ENCODE results near the gene SHMT1.
"Not testable (repeated sequence)": the region's sequence is repeated elsewhere in the genome, so short reads cannot be mapped to it uniquely, and the experiment has no call there.

The SHMT1 gene

DNA sequence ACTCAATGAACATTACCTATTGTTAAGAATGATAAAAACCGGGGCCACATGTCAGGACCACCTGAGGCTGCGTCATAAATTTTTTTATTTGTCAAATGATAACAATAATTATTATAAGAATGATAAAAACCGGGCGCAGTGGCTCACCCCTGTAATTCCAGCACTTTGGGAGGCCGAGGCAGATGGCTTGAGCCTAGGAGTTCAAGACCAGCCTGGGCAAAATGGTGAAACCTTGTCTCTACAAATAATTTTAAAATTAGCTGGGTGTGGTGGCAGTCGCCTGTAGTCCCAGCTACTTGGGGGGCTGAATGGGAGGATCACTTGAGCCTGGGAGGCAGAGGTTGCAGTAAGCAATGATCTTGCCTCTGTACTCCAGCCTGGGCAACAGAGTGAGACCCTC is 816 bp upstream of the SHMT1 start:
- H3K9me3 Mint-ChIP-seq: no peaks in the 10 kb centered on the region
- H3K4me3 Mint-ChIP-seq: no peak overlapping the region
- ATAC-seq (ENCODE audit: low read depth) (no peak), DNase-seq (ENCODE audit: low spot score in 2 of 2) (no peak)
- peaks cover 2% of the 10 kb centered on the region for H3K27me3 Mint-ChIP-seq
- no peak overlapping the region for H3K27ac Mint-ChIP-seq
- peaks cover 12% of the 10 kb centered on the region for H3K4me1 Mint-ChIP-seq
- H3K36me3 Mint-ChIP-seq: no peaks in the 10 kb centered on the region

DNA sequence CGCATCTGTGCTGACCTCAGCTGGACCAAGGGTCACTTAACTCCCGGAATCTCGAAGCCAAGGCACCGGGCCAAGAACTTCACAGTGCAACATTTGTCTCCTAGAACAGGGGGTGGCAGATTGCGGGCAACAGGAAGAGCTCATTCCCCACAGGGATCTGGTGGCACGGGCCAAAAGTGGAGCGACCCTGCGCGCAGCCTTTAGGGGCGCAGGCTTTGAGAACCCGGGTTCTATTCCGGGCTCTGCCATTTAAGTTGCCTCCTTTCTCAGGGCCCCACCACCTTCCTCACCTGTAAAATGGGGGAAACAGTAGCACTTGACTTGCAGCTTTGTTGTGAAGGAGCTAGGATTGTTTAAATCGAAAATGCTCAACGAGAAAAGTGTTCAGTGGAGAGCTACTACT is 651 bp downstream of the SHMT1 start:
- peaks cover 12% of the 10 kb centered on the region for H3K4me1 Mint-ChIP-seq
- no peaks in the 10 kb centered on the region for H3K27me3 Mint-ChIP-seq
- no peaks in the 10 kb centered on the region for H3K36me3 Mint-ChIP-seq
- H3K9me3 Mint-ChIP-seq: no peaks in the 10 kb centered on the region
- no peak for DNase-seq (ENCODE audit: low spot score in 2 of 2)
- peak overlapping the region; percentile 11 for H3K27ac Mint-ChIP-seq
- peak overlapping the region; percentile 98 for H3K4me3 Mint-ChIP-seq
- no peak for ATAC-seq (ENCODE audit: low read depth)

DNA sequence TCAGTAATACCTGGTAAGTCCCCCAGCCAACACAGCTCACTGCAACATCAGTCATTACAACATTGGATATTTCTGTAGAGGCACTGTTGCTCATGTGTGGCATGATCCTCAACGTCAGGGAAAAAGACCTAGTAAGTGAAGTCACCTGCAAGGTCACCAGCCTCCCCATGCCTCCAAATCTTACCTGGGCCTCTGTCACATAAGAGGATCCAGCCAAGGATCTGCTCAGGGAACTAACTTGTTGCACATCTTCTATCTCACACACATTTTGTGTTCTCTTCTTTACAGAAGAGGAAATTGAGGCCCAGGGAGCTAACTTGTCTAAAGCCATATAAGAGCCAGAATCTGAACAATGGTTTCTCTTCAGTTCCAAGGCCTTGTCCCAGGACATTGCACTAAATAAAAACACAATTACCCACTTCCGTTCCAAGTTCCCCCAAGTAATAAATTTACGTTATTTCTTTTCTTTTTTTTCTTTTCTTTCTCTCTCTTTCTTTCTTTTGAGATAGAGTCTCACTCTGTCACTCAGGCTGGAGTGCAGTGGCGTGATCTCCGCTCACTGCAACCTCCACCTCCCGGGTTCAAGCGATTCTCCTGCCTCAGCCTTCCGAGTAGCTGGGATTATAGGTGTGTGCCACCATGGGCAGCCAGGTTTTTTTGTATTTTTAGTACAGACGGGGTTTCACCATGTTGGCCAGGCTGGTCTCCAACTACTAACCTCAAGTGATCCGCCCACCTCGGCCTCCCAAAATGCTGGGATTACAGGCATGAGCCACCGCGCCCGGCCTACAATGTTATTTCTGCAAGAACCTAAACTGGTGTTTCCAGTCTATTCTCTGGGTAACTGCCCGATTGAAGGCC is 1.3 kb downstream of the SHMT1 start:
- Mint-ChIP-seq H3K27me3 (no peaks in the 10 kb centered on the region), H3K4me1 (peaks cover 12% of the 10 kb centered on the region), H3K27ac (no peak overlapping the region), H3K9me3 (no peaks in the 10 kb centered on the region), H3K36me3 (no peaks in the 10 kb centered on the region), H3K4me3 (peak overlapping the region; percentile 98)
- ATAC-seq (ENCODE audit: low read depth) (no peak), DNase-seq (ENCODE audit: low spot score in 2 of 2) (no peak)

DNA sequence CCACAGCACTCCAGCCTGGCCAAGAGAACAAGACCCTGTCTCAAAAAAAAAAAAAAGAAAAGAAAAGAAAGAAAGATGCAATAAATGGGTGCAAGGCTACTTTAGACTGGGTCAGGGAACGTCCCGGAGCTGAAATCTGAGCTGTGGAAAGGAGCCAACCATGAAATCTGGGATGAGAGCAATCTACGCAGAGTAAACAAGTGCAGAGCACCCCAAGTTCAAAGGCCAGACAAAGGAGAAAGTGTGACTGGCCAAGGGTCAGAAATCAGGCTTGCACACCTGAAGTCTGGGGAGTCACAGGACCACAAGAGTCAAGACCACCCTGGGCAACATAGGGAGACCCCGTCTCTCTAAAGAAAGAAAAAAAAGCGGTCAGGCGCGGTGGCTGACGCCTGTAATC is 2.8 kb downstream of the SHMT1 start:
- no peak for ATAC-seq (ENCODE audit: low read depth)
- Mint-ChIP-seq H3K4me3 (no peak overlapping the region), H3K27ac (no peak overlapping the region)

DNA sequence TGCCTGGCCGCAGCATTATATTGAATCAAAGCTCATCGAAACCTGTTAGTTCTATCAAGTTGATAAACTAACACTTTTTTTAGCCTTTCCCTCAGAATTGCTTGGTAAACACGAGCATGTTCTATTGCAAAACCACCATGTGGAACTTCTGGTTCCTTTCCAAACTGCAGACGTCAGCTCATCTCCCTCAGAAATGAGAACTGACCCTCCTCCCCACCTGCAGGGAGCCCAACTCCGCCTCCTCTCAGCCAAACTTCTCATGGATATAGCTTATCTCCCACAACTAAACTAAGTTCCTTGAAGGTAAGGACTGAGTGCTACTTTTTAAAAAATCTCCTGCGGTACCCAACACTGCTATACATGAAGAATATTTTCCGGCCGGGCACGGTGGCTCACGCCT is 6.7 kb downstream of the SHMT1 start:
- DNase-seq (ENCODE audit: low spot score in 2 of 2): no peak
- H3K9me3 Mint-ChIP-seq: no peaks in the 10 kb centered on the region
- H3K27me3 Mint-ChIP-seq: no peaks in the 10 kb centered on the region
- no peak overlapping the region for H3K4me3 Mint-ChIP-seq
- no peak for ATAC-seq (ENCODE audit: low read depth)
- no peaks in the 10 kb centered on the region for H3K4me1 Mint-ChIP-seq
- H3K36me3 Mint-ChIP-seq: peaks cover 14% of the 10 kb centered on the region
- H3K27ac Mint-ChIP-seq: no peak overlapping the region

More for the DNA sequence above, 2.8 kb downstream of the SHMT1 start:
- Mint-ChIP-seq H3K9me3 (no peaks in the 10 kb centered on the region), H3K36me3 (peaks cover 3% of the 10 kb centered on the region), H3K4me1 (peaks cover 12% of the 10 kb centered on the region), H3K27me3 (no peaks in the 10 kb centered on the region)
- DNase-seq (ENCODE audit: low spot score in 2 of 2): no peak

DNA sequence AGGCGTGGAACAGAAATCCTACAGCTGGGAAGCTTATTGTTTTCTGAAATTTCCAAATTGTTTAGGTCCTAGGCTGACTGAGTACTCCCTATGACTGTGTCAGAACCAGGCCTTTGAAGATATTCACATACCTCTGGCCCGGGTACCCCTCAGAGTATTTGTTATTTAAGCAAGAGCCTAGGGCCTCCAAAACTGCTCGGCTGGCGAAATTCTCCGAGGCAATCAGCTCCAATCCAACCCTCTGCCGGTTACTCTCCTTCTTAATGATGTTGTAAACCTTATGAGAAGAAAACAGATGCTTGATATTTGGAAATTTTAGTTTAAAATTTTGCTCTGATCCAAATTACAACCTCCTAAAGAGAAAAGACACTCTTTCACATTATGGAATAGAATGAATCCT is 9.8 kb downstream of the SHMT1 start:
- Mint-ChIP-seq H3K36me3 (peaks cover 14% of the 10 kb centered on the region), H3K27ac (no peak overlapping the region), H3K4me1 (no peaks in the 10 kb centered on the region), H3K4me3 (no peak overlapping the region), H3K27me3 (no peaks in the 10 kb centered on the region), H3K9me3 (no peaks in the 10 kb centered on the region)
- no peak for DNase-seq (ENCODE audit: low spot score in 2 of 2)
- no peak for ATAC-seq (ENCODE audit: low read depth)

DNA sequence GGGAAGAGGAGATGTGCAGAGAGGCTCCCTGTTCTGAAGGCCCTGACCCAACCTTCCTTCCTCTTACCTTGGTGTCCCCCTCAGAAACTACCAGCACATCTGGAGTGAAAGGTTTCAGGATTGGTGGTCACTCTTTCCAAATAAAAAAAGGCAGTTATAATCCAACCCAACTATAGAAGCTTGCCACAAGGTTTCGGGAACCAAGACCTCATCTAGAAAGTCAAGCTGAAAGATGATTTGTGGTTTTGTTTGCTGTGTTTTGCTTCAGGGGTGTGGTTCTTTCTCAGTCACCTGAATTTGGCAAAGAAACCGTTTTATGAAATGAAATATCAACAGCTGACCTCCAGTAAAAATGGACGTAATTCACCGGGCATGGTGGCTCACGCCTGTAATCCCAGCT is 19.3 kb downstream of the SHMT1 start:
- ATAC-seq (ENCODE audit: low read depth) (no peak), DNase-seq (ENCODE audit: low spot score in 2 of 2) (no peak)
- Mint-ChIP-seq H3K4me3 (no peak overlapping the region), H3K27ac (no peak overlapping the region), H3K9me3 (no peaks in the 10 kb centered on the region), H3K4me1 (no peaks in the 10 kb centered on the region), H3K36me3 (peaks cover 19% of the 10 kb centered on the region), H3K27me3 (no peaks in the 10 kb centered on the region)

DNA sequence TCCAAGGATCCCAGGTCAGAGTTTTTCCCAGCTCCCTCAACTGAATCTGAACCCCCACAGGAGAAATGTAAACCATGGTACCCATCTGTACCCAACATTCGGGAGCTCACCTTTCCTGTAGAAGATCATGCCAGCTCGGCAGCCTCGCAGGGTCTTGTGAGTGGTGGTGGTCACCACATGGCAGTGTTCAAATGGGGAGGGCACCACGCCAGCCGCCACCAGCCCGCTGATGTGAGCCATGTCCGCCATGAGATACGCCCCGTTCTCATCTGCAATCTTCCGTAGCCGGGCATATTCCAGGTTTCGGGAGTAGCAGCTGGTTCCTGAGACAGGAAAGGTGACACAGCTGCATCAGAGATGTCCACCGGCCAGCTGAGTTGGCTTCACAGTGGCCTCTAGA is 23.4 kb downstream of the SHMT1 start:
- no peak overlapping the region for H3K4me3 Mint-ChIP-seq

DNA sequence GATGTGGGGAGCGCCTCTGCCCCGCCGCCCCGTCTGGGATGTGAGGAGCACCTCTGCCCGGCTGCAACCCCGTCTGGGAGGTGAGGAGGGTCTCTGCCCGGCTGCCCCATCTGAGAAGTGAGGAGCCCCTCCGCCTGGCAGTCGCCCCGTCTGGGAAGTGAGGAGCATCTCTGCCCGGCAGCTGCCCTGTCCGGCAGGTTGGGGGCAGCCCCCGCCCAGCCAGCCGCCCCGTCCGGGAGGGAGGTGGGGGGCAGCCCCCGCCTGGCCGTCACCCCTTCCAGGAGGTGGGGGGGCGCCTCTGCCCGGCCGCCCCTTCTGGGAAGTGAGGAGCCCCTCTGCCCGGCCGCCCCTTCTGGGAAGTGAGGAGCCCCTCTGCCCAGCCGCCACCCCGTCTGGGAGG is 25.2 kb downstream of the SHMT1 start:
- H3K4me3 Mint-ChIP-seq; DNase-seq (ENCODE audit: low spot score in 2 of 2); H3K9me3 Mint-ChIP-seq; H3K4me1 Mint-ChIP-seq; H3K27ac Mint-ChIP-seq; H3K27me3 Mint-ChIP-seq; H3K36me3 Mint-ChIP-seq; ATAC-seq (ENCODE audit: low read depth): not testable (repeated sequence)

More for the DNA sequence above, 23.4 kb downstream of the SHMT1 start:
- H3K27me3 Mint-ChIP-seq: no peaks in the 10 kb centered on the region
- ATAC-seq (ENCODE audit: low read depth): no peak
- no peak for DNase-seq (ENCODE audit: low spot score in 2 of 2)
- H3K27ac Mint-ChIP-seq: no peak overlapping the region
- H3K9me3 Mint-ChIP-seq: no peaks in the 10 kb centered on the region
- peaks cover 9% of the 10 kb centered on the region for H3K36me3 Mint-ChIP-seq
- no peaks in the 10 kb centered on the region for H3K4me1 Mint-ChIP-seq

DNA sequence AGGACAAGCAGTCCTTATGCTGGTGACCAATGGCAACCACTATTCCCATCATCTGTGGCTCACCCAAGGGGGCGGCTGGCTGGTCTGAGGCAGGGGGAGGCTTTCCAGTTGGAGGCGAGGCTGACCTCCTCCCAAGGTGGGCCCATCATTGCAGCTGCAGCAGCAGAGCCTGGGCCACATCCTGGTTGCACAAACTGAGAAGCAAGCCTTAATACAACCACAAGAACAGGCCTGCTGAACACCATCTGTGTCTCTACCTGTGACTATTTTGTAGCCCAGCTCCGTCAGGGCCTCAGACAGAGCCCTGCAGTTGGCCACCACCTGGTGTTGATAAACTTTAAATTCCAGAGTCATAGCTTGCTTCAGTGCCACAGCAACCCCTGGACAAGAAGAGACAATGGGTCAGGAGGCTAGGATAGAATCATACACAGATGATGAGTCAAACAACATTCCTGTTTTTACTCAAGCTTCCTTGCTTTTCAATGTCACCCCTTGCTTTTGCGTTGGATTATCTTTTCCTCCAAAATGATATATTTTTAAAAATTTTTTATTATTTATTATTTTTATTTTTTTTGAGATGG is 30.4 kb downstream of the SHMT1 start:
- no peaks in the 10 kb centered on the region for H3K9me3 Mint-ChIP-seq
- no peaks in the 10 kb centered on the region for H3K27me3 Mint-ChIP-seq
- peaks cover 11% of the 10 kb centered on the region for H3K36me3 Mint-ChIP-seq
- H3K27ac Mint-ChIP-seq: no peak overlapping the region
- H3K4me1 Mint-ChIP-seq: no peaks in the 10 kb centered on the region
- H3K4me3 Mint-ChIP-seq: no peak overlapping the region
- ATAC-seq (ENCODE audit: low read depth) (no peak), DNase-seq (ENCODE audit: low spot score in 2 of 2) (no peak)

DNA sequence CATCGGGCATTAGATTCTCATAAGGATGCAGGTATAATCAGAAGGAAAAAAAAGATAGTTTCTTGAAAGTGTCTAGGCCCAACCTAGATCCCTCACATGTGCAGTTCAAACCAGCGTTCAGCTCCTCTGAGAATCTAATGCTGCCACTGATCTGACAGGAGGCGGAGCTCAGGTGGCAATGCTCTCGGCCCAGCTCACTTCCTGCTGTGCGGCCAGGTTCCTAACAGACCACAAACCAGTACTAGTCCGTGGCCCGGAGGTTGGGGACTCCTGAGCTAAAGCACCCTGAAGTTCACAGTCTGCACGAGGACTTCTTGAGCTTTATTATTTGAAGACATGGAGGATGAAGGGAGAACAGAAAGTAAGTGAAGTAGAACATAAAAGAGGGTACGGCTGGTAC is 31.5 kb downstream of the SHMT1 start:
- H3K36me3 Mint-ChIP-seq: peaks cover 11% of the 10 kb centered on the region
- no peaks in the 10 kb centered on the region for H3K9me3 Mint-ChIP-seq
- no peaks in the 10 kb centered on the region for H3K27me3 Mint-ChIP-seq
- ATAC-seq (ENCODE audit: low read depth) (no peak), DNase-seq (ENCODE audit: low spot score in 2 of 2) (no peak)
- no peak overlapping the region for H3K27ac Mint-ChIP-seq
- no peak overlapping the region for H3K4me3 Mint-ChIP-seq
- H3K4me1 Mint-ChIP-seq: no peaks in the 10 kb centered on the region

DNA sequence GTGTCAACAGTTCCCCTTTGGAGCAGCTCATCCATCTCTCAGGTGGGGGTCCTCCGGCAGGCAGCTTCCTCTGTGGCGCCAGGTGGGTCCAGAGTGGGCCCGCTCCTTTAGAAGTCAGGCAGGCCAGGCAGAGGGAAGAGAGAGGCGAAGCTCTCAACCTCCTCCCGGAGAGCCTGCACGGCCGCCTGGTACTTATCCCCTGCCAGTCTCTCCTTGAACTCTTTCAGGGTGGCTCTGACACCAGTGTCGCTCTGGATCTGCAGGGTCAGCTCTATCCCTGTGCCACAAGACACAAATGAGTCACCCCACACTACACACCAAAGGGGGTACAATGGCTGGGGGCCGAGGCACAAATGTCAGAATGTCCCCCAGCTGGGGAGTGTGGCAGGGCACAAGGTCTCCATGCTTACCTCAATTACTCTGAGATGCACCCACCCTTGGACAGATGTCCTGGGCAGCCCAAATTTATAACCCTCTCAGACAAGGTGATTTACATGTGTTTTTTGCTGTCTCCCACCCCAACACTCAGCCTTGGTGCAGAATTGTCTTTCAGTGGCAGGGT is 34.6 kb downstream of the SHMT1 start:
- no peak overlapping the region for H3K4me3 Mint-ChIP-seq
- DNase-seq (ENCODE audit: low spot score in 2 of 2) (no peak), ATAC-seq (ENCODE audit: low read depth) (no peak)
- peaks cover 11% of the 10 kb centered on the region for H3K4me1 Mint-ChIP-seq
- no peaks in the 10 kb centered on the region for H3K27me3 Mint-ChIP-seq
- no peak overlapping the region for H3K27ac Mint-ChIP-seq
- peaks cover 22% of the 10 kb centered on the region for H3K36me3 Mint-ChIP-seq
- H3K9me3 Mint-ChIP-seq: no peaks in the 10 kb centered on the region

DNA sequence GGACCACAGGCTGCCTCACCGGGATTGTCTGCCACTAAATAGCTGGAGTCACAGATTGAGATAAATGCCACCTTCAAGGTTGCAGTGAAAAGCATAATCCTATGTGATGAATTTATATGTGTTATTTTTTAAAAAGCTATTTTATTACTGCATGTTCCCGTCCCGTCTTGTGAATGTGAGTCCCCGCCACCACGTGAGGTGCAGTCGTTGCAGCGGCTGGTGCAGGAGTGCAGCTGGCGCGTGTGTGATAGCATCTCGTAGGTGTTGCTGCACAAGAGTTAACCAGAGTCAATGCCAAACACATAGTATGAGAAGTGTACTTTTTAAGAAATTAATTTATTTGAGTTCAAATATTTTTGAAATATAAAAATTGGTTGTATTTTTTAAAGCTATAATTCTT is 35.8 kb downstream of the SHMT1 start:
- Mint-ChIP-seq H3K4me3 (no peak overlapping the region), H3K27me3 (no peaks in the 10 kb centered on the region), H3K27ac (no peak overlapping the region), H3K4me1 (peaks cover 11% of the 10 kb centered on the region), H3K9me3 (no peaks in the 10 kb centered on the region), H3K36me3 (peaks cover 23% of the 10 kb centered on the region)
- ATAC-seq (ENCODE audit: low read depth) (no peak), DNase-seq (ENCODE audit: low spot score in 2 of 2) (no peak)

DNA sequence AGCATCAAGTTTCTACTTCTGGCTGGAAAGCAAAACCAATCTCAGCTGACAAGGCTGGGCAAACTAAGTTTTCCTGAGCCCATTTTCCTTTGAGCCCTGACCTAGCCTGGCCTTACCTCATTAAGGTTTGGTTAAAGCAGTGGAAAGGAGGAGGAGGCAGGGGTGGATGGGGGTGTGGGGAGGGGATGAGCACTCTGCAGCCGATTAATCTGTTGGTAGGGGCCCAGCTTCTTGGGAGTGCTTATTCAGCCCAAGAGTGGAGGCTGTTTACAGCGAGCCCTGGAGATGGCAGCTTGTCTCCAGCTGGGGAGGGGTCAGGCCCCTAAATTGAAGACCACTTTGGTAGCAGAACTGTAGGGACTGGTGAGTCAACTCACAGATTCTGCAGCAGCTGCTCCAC is 36.3 kb downstream of the SHMT1 start:
- no peak for ATAC-seq (ENCODE audit: low read depth)
- Mint-ChIP-seq H3K36me3 (peaks cover 21% of the 10 kb centered on the region), H3K4me1 (peaks cover 11% of the 10 kb centered on the region), H3K9me3 (no peaks in the 10 kb centered on the region), H3K27ac (no peak overlapping the region), H3K27me3 (no peaks in the 10 kb centered on the region), H3K4me3 (no peak overlapping the region)
- no peak for DNase-seq (ENCODE audit: low spot score in 2 of 2)

All from memory B cell (primary cell).